NB4 (cell line): Measurements from ENCODE around the gene SFI1.
"Not testable (repeated sequence)": the region's sequence is repeated elsewhere in the genome, so short reads cannot be mapped to it uniquely, and the experiment has no call there.

Experiments used
- CTCF ChIP-seq: IDR thresholded peaks from one replicate; pipeline ENCODE4 v1.5.1; 2012; ENCODE audit warnings: low read depth, low read length
- POLR2A ChIP-seq: IDR thresholded peaks from 2 replicates; pipeline ENCODE4 v1.6.1; 2011; ENCODE audit warnings: mild to moderate bottlenecking; ENCODE audit not compliant: insufficient read length; ENCODE audit errors: extremely low read depth

- TF ChIP-seq CTCF, POLR2A: not testable (repeated sequence)
Measured at GRCh38 chr22:31524132-31524531, 27.8 kb downstream of the SFI1 start.
